ENCODE results near the gene LHX4. TPM values are rescaled to one million over a fixed set of nuclear protein-coding genes. Genes with fewer than 3 reads are reported as not detected.

The LHX4 gene
- total RNA-seq, 1 donor from 2014 or later: not detected

DNA sequence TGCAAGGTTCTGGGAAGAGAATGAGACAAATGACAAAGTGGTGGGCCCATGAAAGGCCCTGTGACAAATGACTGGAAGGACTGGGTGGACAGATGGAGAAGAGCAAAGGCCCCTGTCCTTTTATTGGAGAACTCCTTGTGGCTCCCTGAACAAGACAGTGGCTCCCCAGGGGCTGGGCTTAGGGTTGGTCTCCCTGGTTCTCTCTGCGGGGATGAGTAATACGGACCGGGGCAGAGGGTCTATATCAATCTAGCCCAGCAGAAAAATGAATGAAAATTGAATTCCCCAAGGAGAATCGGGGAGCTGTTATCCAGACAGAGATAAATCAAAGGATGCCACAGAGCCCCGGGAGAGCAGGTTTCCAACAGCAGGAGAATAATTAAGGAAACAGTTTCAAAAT, 5.2 kb upstream of the LHX4 start:
- no peak for DNase-seq (ENCODE audit: low spot score in 2 of 2)
- no peak for FAIRE-seq

DNA sequence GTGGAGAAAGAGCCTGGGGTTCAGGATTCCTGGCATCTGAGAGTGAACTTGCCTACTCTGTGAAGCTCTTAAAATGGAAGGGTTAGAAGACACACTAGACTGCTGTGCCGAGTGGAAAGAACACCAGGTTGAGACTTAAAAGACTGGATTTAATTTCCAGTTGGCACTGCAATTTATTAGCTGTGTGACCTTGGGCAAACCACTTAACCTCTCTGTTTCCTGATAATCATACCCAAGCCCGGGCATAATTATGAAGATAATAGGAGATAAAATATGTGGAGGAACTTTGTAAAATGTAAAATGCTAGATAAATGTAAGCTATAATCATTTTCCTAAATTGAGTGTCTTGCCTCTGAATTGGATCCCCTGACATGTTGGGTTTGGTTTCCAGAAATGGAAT, 4.7 kb upstream of the LHX4 start:
- no peak for DNase-seq (ENCODE audit: low spot score in 2 of 2)
- no peak for FAIRE-seq

DNA sequence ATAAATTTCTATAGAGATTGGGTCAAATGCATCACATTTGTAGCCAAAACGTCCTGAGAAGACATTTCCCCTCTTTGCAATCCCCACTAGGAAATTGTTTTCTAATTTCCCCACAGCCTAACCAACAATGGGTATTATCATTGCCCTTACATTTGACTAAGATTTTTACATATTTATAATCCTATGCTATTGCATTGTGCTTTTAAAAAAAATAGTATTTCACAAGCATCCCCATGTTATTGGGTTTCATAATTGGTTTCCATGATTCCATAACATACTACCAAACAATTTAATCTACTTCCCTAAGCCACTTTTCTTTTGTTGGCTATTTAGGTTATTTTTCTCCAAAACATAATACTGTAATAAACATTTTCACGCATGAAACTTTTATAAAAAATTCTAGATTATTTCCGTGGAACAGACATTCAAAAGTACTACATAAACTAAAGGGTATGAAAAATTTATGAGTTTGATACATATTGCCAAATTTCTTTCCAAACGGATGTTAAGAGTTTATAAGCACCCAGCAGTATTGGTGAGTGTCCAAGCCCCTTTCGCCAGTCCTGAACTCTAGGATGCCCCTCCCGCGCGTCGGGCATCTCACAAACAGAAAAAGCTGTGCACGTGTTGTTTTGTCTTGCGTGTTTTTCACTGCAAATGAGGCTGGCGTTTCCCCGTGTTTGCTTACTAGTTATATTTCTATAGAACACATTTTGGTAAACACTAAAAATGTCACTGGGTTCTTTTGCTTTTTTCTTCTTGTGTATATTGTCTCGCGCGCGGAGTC, 2.0 kb upstream of the LHX4 start:
- DNase-seq (ENCODE audit: low spot score in 2 of 2): no peak
- FAIRE-seq: no peak

GRCh38 chr1:180228648-180229482, 1.2 kb upstream of the LHX4 start:
- DNase-seq (ENCODE audit: low spot score in 2 of 2) (no peak), FAIRE-seq (no peak)

DNA sequence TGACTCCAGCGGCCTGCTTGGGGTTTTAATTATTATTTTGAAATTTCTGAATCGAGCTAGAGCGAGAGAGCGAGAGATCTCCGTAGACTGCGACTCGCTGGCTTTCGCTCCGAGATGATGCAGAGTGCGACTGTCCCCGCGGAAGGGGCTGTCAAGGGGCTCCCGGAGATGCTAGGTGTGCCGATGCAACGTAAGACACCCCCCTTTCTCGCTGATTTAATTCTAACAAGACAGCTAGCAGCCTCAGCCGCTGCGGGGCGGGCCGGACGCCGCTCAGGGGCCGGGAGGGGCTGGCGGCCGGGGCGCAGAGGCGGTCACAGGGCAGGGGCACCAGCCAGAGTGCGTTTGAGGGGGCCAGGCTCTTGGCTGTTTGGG, 339 bp downstream of the LHX4 start:
- FAIRE-seq (no peak), DNase-seq (ENCODE audit: low spot score in 2 of 2) (peak in 1 of 2 donors; percentile 51)

- FAIRE-seq (no peak), DNase-seq (ENCODE audit: low spot score in 2 of 2) (no peak)
These were observed 884 bp downstream of the LHX4 start for GRCh38 chr1:180230791-180231505.

- FAIRE-seq: no peak
- DNase-seq (ENCODE audit: low spot score in 2 of 2): peak in 1 of 2 donors; percentile 44
These were observed 1.4 kb downstream of the LHX4 start for GRCh38 chr1:180231506-180231921.

DNA sequence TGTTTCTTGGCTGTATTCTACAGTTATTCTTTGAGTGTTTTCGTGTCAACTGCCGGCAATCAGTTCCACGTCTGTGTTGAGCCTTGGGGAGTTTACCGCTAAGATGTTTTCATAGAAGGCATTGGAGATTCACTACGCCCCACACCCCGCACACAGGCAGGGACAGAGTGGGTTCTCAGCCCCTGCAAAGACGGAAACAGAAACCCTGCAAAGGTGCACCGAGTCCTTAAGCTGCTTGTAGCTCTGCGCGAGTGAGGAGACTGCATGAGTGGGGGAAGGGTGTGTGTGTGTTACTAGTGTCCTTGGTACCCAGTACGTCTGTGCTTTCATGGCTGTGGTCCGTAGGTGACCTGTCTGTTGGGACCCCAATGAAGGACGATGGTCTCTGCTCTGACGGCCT, 1.9 kb downstream of the LHX4 start:
- FAIRE-seq: no peak
- no peak for DNase-seq (ENCODE audit: low spot score in 2 of 2)

GRCh38 chr1:180232521-180233043, 2.5 kb downstream of the LHX4 start:
- FAIRE-seq (no peak), DNase-seq (ENCODE audit: low spot score in 2 of 2) (no peak)

- FAIRE-seq: no peak
These were observed 3.3 kb downstream of the LHX4 start for GRCh38 chr1:180233191-180234011.

GRCh38 chr1:180234369-180235076, 4.5 kb downstream of the LHX4 start:
- no peak for DNase-seq (ENCODE audit: low spot score in 2 of 2)
- no peak for FAIRE-seq

More at GRCh38 chr1:180233191-180234011, 3.3 kb downstream of the LHX4 start:
- no peak for DNase-seq (ENCODE audit: low spot score in 2 of 2)

DNA sequence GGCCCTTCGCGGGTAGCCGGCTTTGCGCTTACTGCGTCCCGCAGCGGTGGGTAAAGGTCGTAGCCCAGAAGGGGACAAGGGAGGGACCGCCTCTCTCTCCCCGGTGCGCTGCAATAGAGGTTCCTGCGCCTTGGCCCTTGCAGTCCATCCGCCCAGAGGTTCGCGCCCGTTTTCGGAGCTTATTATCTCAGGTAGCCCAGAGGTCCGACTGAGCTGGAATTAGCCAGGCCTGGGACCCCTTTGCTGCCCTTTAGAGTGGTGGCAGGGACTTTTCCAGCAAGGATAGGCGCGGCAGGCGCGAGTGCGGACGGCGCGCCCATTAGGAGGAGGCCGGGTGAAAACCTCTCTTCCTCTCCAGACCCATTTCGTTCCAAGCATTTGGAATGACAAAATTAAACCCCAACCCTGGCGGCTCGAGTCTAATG, 5.0 kb downstream of the LHX4 start:
- DNase-seq (ENCODE audit: low spot score in 2 of 2) (no peak), FAIRE-seq (no peak)

GRCh38 chr1:180235502-180236239, 5.6 kb downstream of the LHX4 start:
- no peak for FAIRE-seq
- DNase-seq (ENCODE audit: low spot score in 2 of 2): no peak

GRCh38 chr1:180236698-180237509, 6.8 kb downstream of the LHX4 start:
- no peak for FAIRE-seq
- DNase-seq (ENCODE audit: low spot score in 2 of 2): no peak

- no peak for DNase-seq (ENCODE audit: low spot score in 2 of 2)
- FAIRE-seq: no peak
These were observed 7.9 kb downstream of the LHX4 start for GRCh38 chr1:180237869-180238476.

DNA sequence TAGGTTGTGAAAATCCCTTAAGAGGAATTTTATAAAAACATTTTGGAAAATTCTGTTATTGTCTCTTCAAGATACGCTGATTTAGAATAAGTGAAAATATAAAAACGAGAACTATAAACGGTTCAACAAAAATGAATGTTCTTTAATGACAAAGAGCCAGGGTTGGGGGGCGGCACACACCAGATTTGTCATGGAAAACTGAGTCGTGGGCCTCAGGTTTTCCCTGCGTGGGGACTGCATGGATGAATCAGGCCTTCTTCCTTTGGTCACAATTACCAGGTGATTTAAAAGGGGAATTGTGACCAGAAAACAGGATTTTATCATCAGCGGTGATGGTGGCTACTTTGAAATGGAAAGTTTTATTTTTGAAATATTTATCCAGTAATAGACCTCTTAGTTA, 8.6 kb downstream of the LHX4 start:
- no peak for FAIRE-seq
- no peak for DNase-seq (ENCODE audit: low spot score in 2 of 2)
